Measurements from ENCODE around the gene ZFR.
"Not testable (repeated sequence)": the region's sequence is repeated elsewhere in the genome, so short reads cannot be mapped to it uniquely, and the experiment has no call there.

ZFR gene

GRCh38 chr5:32449262-32449661 lies 4.7 kb upstream of the ZFR start:
- no peak for DNase-seq

DNA sequence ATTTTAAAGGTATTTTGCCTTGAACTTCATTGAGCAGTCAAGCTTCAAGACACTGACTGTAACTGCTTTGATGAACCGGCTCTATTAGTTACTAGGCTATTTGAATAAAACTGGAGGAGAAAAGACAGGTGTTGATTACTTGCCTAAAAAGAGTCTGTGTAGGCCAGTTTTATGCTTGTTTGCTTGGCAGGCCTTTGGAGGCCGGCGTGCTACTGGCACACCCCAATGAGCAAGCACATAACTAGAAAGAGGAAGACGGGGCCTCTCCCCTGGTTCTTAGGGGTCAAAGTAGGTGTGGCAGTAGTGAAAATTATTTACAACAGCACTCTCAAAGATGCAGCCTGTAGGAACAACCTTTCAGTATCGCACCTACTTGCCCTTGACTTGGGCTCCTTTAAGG lies 2.1 kb upstream of the ZFR start:
- no peak for DNase-seq

GRCh38 chr5:32445831-32446614 lies 1.5 kb upstream of the ZFR start:
- DNase-seq: no peak

DNA sequence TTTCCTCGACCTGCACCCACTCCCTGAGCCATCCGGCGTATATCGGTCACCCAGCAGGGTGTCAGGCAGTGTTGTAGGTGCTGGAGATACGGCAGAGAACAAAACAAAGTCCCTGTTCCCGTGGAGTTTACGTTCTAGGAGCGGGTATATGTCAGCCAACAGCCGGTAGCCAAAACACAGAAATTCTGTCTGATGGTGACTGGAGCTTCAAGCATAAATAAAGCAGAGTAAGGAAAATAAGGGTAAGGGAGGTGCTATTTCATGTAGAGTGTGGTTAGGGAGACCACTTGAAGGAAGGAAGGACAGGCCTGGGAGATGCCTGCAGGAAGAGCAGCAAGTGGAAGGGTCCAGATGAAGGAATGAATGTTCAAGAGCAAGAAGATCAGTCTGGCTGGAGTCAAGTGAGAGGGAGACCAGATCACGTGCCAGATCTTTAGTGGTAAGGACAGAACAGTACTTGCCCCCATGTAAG lies 783 bp upstream of the ZFR start:
- DNase-seq: no peak

GRCh38 chr5:32443541-32444430 lies 754 bp downstream of the ZFR start:
- peak; percentile 36 for DNase-seq

GRCh38 chr5:32443145-32443540 lies 1.4 kb downstream of the ZFR start:
- no peak for DNase-seq

DNA sequence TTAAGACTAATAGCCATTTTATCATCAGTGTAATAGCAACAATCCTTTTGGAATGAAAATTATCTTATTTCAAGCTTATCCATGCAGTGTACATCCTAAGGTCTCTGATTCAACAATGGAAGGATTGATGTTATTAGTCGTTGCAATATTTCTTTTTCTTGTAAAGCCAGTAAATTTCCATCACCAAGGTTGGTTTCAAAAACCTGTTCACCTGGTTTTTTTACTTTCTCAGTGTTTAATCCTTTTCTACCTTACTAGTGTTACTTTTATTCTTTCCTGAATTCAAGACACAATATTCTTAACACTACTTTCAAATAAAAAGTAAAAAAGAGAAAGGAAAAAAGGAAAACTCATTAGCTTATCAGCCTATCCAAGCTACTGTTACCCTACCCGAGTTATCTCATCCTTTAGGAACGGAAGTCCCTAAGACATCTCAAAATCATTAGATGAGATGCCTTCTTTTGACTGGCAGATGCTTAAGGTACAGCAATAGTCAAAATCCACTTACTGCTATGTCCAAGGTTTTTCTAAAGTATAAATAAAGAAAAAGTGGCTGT lies 5.4 kb downstream of the ZFR start:
- no peak for DNase-seq

- DNase-seq: no peak
These were observed 7.8 kb downstream of the ZFR start for GRCh38 chr5:32436553-32437242.

- DNase-seq: no peak
These were observed 9.2 kb downstream of the ZFR start for GRCh38 chr5:32435383-32435782.

DNA sequence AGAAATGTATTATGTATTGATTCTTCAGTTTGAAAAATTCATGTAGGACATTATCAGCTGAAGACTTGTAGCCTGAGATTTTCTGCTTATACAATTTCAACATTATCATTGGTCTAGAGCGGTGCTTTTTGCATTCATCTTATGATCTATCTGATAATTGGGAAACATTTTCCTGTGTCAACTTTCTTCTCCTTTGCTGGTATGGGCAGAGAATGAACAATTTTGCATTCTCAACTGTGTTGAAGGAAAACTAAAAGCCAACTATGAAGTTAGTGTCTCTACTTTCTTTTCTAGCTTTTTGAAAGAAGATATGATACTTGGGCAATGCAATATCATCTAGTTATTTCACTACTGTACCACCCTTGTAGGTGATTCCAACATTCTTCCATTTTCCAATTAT lies 10.3 kb downstream of the ZFR start:
- no peak for DNase-seq

GRCh38 chr5:32432633-32433032 lies 11.9 kb downstream of the ZFR start:
- no peak for DNase-seq

DNA sequence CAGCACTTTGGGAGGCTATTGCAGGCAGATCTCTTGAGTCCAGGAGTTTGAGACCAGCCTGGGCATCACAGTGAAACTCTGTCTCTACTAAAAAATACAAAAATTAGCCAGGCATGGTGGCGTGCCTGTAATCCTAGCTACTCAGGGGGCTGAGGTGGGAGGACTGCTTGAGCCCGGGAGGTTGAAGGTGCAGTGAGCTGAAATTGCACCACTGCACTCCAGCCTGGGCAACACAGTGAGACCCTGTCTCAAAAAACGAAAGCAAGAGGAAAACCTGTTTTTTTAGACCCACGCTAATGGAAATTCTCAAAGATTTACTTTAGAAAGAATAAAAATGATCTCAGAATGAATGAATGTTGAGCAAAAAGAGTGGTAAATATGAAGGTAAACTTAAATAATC lies 13.7 kb downstream of the ZFR start:
- DNase-seq: not testable (repeated sequence)

- DNase-seq: peak; percentile 32
These were observed 16.1 kb downstream of the ZFR start for GRCh38 chr5:32428426-32428825.

GRCh38 chr5:32426440-32427151 lies 17.9 kb downstream of the ZFR start:
- no peak for DNase-seq

GRCh38 chr5:32422697-32423096 lies 21.8 kb downstream of the ZFR start:
- no peak for DNase-seq

- DNase-seq: no peak
These were observed 23.5 kb downstream of the ZFR start for GRCh38 chr5:32421075-32421474.

GRCh38 chr5:32420506-32420905 lies 24.0 kb downstream of the ZFR start:
- DNase-seq: no peak

DNA sequence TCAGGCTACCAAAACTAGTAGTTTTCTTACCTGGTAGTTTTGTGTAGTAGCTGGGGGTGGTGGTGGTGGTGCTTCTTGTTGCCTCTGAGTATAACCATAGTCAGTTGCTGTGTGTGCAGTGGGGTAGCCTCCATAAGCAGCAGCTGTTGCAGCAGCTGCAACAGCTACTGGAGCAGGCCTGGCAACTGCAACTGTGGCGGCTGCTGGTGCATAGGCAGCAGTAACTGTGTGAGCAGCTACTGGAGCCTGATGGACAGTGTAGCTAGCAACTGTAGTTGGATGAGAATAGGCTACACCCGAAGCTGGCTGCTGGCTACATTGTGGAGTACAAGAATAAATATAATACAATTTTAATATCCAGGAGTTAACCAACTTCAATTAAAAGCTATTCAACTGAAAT lies 24.7 kb downstream of the ZFR start:
- DNase-seq: no peak

- DNase-seq: no peak
These were observed 30.9 kb downstream of the ZFR start for GRCh38 chr5:32413466-32414263.

- no peak for DNase-seq
These were observed 33.9 kb downstream of the ZFR start for GRCh38 chr5:32410630-32411029.

DNA sequence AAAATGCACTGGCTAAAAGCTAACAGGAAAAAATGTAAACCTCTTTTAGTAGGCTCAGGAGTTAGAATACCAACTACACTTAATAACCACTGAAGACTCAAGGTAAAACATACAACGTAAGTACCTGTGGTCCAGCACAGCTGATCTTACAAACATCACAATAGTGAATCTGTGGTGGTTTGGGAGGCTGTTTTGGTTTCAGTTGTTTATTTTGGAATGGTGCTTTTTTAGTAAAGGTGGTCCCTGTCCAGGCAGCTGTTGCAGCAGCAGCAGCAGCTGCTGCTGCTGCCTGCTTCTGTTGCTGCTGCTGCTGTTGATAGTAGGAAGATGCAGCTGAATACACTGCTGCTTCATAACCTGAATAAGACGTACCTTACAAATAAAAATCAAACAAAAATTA lies 37.9 kb downstream of the ZFR start:
- DNase-seq: no peak

DNA sequence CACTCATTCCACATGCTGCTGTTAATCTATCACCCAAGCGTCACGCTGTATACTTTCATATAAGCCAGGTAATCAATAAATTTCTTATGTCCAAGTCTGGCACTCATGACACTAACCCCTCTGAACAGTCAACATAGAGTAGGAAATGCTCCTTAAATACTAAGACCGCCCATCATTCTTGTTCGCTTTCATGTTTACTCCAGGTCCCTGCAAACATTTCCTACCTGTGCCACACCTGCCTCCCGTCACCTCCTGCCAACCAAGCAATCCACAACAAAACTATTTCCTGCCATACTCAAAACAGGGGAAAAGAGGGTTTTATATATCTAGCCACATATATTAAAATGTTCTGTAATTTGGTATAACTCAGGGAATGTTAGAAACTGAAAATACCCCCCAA lies 39.0 kb downstream of the ZFR start:
- DNase-seq: no peak

Data from NCI-H2107 (cell line).